ENCODE measurements around the gene NCF4.

GRCh38 chr22:36892292-36892691, 31.5 kb downstream of the NCF4 start:
- TF ChIP-seq CTCF (IDR thresholded peaks at IDR 0.05) (no peak), POLR2AphosphoS5 (IDR thresholded peaks at IDR 0.05) (no peak)

All from breast epithelium (tissue), 3 donors.